GM12891 (cell line): ENCODE results near the gene HIGD1B.

Experiments used
- PAX5 ChIP-seq: IDR thresholded peaks from 2 replicates; pipeline ENCODE4 v1.6.1; 2011; ENCODE audit warnings: low read length, moderate library complexity, mild to moderate bottlenecking; ENCODE audit not compliant: insufficient read depth, severe bottlenecking
- POLR2A ChIP-seq: IDR thresholded peaks from 2 replicates; pipeline ENCODE4 v1.6.1; 2011; ENCODE audit warnings: low read depth, low read length, control low read depth
- POLR2AphosphoS5 ChIP-seq: IDR thresholded peaks from 2 replicates; pipeline ENCODE4 v1.6.1; 2011; ENCODE audit warnings: low read depth, low read length, control low read depth
- POU2F2 ChIP-seq: IDR thresholded peaks from 2 replicates; pipeline ENCODE4 v1.6.1; 2011; ENCODE audit warnings: low read depth, mild to moderate bottlenecking, control low read depth, low read length, moderate library complexity
- SPI1 ChIP-seq: IDR thresholded peaks from 2 replicates; pipeline ENCODE4 v1.6.1; 2011; ENCODE audit warnings: low read depth, low read length, control low read depth
- TAF1 ChIP-seq: IDR thresholded peaks from 2 replicates; pipeline ENCODE4 v1.6.1; 2011; ENCODE audit warnings: low read depth, low read length, control low read depth

GRCh38 chr17:44889003-44889402, 41.3 kb downstream of the HIGD1B start:
- TF ChIP-seq POLR2AphosphoS5: no peak
- TF ChIP-seq TAF1: no peak
- no peak for TF ChIP-seq POLR2A
- TF ChIP-seq POU2F2: no peak
- TF ChIP-seq SPI1: no peak
- TF ChIP-seq PAX5: no peak
